ENCODE data around the gene ROBO4.

The ROBO4 gene

GRCh38 chr11:124897674-124898262, at the start of gene ROBO4:
TSS of gene ROBO4 (minus strand) at chr11:124897865. CDS start at chr11:124897795, 70 bp downstream.
- FAIRE-seq, result no peak
- no peak for TF ChIP-seq POLR2A (IDR thresholded peaks at IDR 0.05; ENCODE audit: low read depth, low read length)
- no peak for DNase-seq (ENCODE audit: insufficient read length, low spot score)

DNA sequence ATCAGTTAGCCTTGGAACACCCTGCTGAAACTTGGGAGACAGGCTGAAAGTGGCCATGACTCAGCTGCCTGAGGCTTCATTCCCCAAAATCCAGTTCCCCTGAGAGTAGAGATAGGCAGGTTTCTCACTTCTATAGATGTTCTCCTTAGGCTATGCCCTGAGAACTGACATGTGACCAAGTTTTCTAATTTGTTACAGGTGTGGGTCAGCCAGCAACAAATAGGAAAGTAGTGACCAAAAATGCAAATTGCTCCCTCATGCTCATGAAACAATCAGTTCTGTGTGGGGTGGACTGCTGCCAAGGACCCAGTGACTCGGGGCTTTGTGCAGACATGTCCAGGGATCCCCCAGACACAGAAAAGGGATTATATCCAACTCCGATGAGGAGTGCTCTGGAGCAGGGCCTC, 49.1 kb upstream of the ROBO4 start:
- no peak for TF ChIP-seq POLR2A (IDR thresholded peaks at IDR 0.05; ENCODE audit: low read depth, low read length)
- DNase-seq (ENCODE audit: insufficient read length, low spot score) (no peak), FAIRE-seq (no peak)

GRCh38 chr11:124945826-124946225, 48.2 kb upstream of the ROBO4 start:
- DNase-seq (ENCODE audit: insufficient read length, low spot score) (no peak), FAIRE-seq (no peak)
- TF ChIP-seq POLR2A (IDR thresholded peaks at IDR 0.05; ENCODE audit: low read depth, low read length), result no peak

DNA sequence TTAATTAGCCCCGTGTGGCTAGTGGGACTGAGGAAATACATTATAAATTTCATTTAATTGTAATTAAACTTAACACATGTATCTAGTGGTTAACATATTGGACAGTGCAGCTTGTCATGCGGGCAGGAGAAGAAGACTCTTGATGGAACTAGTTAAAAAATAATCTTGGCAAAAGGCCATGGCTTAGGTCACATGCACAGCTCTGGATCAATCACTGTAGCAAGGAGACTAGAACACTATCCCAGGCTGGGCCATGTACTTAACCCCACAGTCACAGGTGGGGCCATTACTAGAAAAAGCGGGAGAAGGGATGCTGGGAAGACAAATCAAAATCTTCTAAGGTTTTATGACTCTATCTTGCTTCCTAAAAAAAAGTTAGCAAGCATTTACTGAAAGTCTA, 46.9 kb upstream of the ROBO4 start:
- no peak for TF ChIP-seq POLR2A (IDR thresholded peaks at IDR 0.05; ENCODE audit: low read depth, low read length)
- FAIRE-seq (no peak), DNase-seq (ENCODE audit: insufficient read length, low spot score) (no peak)

DNA sequence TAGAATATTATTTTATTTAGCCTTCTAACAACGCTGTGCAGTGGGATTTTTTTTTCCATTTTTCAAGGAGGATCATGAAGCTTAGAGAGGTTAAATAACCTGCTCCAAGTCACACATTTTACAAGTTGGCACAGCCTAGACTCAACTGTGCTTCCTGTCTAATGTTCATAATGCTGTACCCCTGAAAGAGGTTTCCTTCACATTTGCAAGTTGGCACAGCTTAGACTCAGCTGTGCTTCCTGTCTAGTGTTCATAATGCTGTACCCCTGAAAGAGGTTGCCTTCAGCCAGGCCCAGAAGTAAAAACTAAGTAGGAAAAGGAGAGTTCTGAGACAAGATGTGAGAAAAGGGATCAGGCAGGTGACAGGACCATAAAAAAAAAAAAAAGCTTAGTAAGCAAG, 46.1 kb upstream of the ROBO4 start:
- FAIRE-seq (no peak), DNase-seq (ENCODE audit: insufficient read length, low spot score) (no peak)
- no peak for TF ChIP-seq POLR2A (IDR thresholded peaks at IDR 0.05; ENCODE audit: low read depth, low read length)

DNA sequence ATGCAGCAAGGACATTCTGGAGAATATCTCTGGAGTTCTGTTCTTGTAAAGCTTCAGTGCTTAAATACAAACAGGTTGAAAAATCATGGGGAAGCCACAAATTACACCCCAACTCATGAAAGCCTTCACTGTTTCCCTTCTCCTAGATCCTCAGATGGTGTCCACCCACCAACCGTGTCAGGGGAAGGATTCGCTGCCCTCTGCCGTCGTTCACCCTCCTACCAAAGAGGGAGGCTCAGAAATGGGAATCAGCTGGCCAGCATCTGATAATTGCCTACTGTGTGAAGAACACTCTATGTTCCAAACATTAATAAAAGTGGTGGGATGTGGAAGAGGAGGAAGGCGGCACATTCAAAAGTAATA, 45.6 kb upstream of the ROBO4 start:
- no peak for TF ChIP-seq POLR2A (IDR thresholded peaks at IDR 0.05; ENCODE audit: low read depth, low read length)
- FAIRE-seq, result no peak
- DNase-seq (ENCODE audit: insufficient read length, low spot score), result no peak

DNA sequence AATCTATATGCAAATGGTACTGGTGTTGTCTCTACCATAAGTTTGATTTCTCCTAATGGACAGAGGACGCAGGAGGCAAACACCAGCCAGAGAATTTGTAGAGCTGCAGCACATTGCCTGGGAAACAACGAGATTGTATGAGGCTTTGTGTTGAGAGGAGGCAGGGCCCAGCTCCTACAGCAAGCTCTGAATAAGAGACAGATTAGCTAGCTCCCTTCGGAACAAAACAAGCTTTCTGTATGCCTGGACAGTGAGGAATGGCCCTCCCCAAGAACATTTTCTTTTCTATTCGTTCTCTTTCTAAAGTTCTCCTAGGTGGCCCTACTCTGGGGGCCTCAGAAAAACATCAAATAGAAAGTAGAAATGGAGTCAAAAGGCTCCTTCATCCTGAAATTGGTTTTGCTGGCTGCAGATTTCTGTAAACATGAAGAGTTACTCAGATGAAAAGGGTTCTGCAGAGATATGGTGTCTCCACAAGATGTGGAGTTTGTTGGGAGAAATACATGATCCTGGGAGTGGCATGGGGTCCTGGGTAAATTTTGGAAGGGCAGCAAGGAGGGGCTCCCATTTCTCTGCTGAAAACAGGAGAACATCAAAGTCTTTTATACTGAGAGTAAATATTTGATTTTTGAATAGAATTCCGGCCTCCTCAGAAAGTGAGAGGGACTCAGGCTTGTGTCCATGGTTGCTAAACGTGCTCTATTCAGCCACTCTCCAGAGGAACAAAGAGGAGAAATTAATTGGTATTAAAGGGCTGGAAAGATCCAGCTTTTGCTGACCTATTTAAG, 45.0 kb upstream of the ROBO4 start:
- DNase-seq (ENCODE audit: insufficient read length, low spot score) (no peak), FAIRE-seq (no peak)
- TF ChIP-seq POLR2A (IDR thresholded peaks at IDR 0.05; ENCODE audit: low read depth, low read length), result no peak

- DNase-seq (ENCODE audit: insufficient read length, low spot score), result no peak
- FAIRE-seq, result no peak
Observed at GRCh38 chr11:124941703-124942102, 44.0 kb upstream of the ROBO4 start.

GRCh38 chr11:124938970-124939369, 41.3 kb upstream of the ROBO4 start:
- no peak for TF ChIP-seq POLR2A (IDR thresholded peaks at IDR 0.05; ENCODE audit: low read depth, low read length)
- DNase-seq (ENCODE audit: insufficient read length, low spot score), result no peak
- no peak for FAIRE-seq

More at GRCh38 chr11:124941703-124942102, 44.0 kb upstream of the ROBO4 start:
- no peak for TF ChIP-seq POLR2A (IDR thresholded peaks at IDR 0.05; ENCODE audit: low read depth, low read length)

GRCh38 chr11:124938206-124938765, 40.6 kb upstream of the ROBO4 start:
- DNase-seq (ENCODE audit: insufficient read length, low spot score), result no peak
- no peak for TF ChIP-seq POLR2A (IDR thresholded peaks at IDR 0.05; ENCODE audit: low read depth, low read length)
- no peak for FAIRE-seq

- DNase-seq (ENCODE audit: insufficient read length, low spot score) (no peak), FAIRE-seq (no peak)
- no peak for TF ChIP-seq POLR2A (IDR thresholded peaks at IDR 0.05; ENCODE audit: low read depth, low read length)
Observed at GRCh38 chr11:124937336-124937935, 39.8 kb upstream of the ROBO4 start.

GRCh38 chr11:124935548-124936514, 38.2 kb upstream of the ROBO4 start, which contains the start of gene HEPACAM:
TSS of gene HEPACAM (minus strand) at chr11:124936047. CDS start at chr11:124936006, 41 bp downstream.
- DNase-seq (ENCODE audit: insufficient read length, low spot score) (no peak), FAIRE-seq (no peak)
- TF ChIP-seq POLR2A (IDR thresholded peaks at IDR 0.05; ENCODE audit: low read depth, low read length), result no peak

DNA sequence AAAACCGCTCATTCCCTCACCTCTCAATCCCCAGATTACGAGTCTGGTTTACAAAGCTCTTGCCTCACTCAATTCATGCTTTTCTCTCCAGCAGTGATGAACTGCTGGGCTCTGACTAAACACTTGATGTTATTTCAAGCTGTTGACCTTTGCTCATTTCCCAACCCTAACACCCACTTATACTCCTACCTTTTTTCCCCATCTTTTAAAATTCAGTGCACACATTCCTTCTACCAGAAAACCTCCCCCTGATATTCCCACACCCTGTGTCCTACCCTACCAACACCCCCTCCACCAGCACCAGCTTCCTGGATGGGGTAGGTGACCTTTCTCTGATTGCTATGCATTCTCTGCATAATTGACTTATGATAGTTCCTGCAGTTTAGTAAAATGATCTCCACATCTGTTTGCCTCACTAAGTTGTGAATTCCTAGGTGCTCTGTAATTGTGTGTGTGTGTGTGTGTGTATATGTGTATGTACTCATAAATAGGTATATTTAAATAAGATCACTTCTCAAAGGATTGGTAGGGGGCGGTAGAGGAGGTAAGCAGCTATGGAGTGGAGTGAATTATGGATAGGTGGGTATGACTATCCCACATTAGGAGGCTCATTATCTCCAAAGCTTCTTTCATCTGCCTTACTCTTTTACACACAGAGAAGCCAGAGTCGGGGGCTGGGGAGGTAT, 37.3 kb upstream of the ROBO4 start:
- TF ChIP-seq POLR2A (IDR thresholded peaks at IDR 0.05; ENCODE audit: low read depth, low read length), result no peak
- FAIRE-seq, result peak; percentile 61
- DNase-seq (ENCODE audit: insufficient read length, low spot score), result peak; percentile 19

Measured in H54 (cell line).